ENCODE results near the gene FAM118A. TPM values are rescaled to one million over a fixed set of nuclear protein-coding genes. Genes with fewer than 3 reads are reported as not detected.

Gene FAM118A
- total RNA-seq, 1 experiment from 2014 or later: 10.1 TPM

DNA sequence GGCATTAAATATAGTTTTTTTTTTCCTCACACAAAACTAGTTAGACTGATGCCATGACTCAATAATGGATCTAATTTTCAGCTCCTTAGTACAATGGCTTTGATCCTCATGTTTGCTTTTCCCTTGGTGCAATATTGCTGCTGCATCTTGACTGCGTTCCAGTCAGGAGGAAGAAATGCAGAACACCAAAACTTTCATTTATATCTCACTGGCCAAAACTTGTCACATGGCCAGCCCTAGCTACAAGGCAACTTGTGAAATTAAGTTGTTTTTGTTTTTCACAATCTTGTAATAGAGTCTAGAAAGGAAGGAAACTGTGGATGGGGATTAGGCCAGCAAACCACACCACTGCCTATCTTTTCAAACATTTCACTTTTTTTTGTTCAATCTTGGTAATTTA, 67.0 kb downstream of the FAM118A start:
- no peak for DNase-seq (ENCODE audit: low read depth)

DNA sequence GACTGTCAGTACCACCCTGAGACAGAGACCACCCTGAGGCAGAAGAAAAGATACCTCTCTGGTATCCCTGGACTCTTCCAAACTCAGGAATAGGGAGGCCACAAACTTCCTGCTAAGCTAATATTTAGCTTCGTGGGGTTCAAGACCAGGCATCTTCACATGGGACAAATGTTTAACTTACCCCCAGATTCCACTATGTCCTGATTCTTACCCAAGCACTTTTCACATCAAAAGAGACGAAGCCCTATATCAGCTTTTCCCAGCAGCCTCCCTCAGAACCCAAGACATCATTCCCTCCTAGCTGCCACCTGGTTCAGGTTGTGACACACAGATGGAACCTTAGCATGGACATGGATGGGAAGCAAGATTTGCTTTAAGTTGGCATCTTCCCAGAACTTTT, 71.6 kb downstream of the FAM118A start:
- no peak for DNase-seq (ENCODE audit: low read depth)

DNA sequence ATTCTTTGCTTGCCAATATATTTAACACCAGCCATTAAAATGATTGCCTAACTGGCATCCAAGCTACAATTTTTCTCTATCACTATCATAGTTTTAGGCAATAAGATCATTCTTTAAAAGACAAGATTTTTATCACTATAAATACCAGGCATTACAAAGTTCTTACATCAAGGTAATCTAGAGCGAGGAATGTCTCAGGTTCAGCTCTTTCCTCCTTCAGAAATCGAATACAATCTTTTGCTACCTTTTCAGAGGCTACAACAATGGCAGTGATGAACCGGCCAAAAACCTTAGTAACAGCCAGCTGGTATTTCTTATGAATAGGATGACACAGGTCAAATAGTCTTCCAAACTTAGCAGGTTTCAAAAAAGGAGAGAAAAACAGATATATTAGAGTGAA, 79.8 kb downstream of the FAM118A start:
- DNase-seq (ENCODE audit: low read depth): no peak

Other genes starting within 250 kb of the FAM118A start
- gene NUP50, start 146.0 kb upstream of the FAM118A start, total RNA-seq (2014; rRNA removed; shearing (Covaris generic)): 67.8 and 82.6 TPM in 2 replicates
- gene KIAA0930, start 69.0 kb upstream of the FAM118A start, total RNA-seq (2014; rRNA removed; shearing (Covaris generic)): 88.2 and 89.0 TPM in 2 replicates
- gene UPK3A, start 25.0 kb upstream of the FAM118A start, total RNA-seq (2014; rRNA removed; shearing (Covaris generic)): not detected in 2 replicates
- gene SMC1B, start 103.7 kb downstream of the FAM118A start, total RNA-seq (2014; rRNA removed; shearing (Covaris generic)): not detected in 2 replicates
- gene RIBC2, start 103.8 kb downstream of the FAM118A start, total RNA-seq (2014; rRNA removed; shearing (Covaris generic)): 0.89 and 1.3 TPM in 2 replicates
- gene FBLN1, start 192.9 kb downstream of the FAM118A start, total RNA-seq (2014; rRNA removed; shearing (Covaris generic)): 7.2 and 10.0 TPM in 2 replicates

All from Daoy (cell line).